CD4-positive, alpha-beta T cell treated with Interferon alpha-2 for 1 hour (primary cell): ENCODE results near the gene SLC8B1.

Source experiments
- DNase-seq, 2 donors: peaks; one replicate each; pipeline ENCODE4 v3.0.0-alpha.2; 2020 to 2022

The SLC8B1 gene

DNA sequence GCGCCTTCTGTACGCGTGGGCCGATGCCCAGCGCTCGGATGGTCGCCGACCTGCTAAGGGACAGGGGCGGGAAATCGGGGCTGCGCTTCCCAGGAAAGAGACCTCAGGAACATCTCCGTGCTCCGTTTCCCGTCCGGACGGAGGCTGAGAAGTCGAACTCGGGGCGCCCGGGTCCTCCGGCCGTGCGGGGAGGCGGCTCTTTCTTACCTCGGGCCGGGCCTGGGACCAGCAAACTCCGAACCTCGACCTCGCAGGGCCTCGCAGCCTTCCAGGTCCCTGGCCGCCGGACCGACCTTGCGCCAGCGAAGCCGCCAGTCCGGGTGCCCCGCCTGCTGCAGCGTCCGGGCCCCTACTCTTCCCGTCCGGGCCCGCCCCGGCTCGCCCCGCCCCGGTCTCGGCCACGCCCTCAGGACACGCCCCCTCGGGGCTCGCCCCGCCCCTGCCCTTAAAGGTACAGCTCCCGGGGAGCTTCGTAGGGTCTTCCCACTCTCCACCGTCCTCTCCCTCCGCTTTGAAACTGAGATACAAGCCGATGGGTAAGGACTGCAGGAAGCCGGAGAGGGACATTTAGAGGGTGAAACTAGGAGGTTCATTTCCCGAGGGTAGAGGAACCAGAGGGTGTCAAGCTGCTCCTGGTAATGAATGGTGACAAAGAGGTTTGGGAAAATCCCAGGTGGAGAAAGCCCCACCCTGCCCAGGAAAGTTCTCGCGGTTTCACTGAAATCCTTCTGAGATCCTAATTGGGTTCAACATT lies at the start of gene SLC8B1:
SLC8B1 (minus strand) TSS at position 324 of the 754 bp plus-strand sequence. CDS start 2,231 bp downstream, outside the sequence.
- DNase-seq: peak; percentile 84 to 91

DNA sequence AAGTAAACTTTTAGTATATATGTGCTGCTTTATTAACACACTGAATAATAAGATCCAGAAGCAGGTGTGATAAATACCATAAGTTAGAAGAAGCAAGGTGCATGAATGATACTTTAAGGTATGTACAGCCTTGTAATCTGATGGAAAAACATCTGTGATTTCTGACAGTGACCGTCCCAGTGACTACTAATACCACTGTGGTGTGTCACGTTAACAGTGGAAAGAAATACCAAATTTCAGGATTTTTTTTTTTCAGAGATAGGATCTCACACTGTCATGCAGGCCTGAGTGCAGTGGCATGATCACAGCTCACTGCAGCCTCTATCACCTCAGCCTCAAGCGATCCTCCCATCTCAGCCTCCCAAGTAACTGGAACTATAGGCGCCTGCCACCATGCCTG lies 47.3 kb upstream of the SLC8B1 start:
- DNase-seq: no peak

DNA sequence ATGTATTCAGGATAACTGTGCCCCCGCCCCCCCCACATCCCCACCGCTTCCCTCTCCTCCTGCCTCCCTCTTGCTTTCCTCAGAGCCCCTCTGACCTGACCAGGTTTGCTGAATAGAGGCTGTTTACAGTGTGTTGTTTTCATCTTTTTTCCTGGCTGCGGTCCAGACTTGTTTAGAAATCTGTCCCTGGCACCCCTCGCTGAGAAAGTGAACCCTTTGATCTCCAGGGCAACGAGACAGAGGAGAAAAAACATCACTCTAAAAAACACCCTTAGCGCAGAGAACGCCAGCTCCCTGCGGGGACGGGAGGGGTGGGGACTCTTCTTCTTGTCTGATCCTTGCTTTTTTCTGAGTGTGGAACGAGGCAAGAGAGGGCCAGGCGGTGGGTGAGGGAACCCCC lies 46.3 kb upstream of the SLC8B1 start:
- no peak for DNase-seq

DNA sequence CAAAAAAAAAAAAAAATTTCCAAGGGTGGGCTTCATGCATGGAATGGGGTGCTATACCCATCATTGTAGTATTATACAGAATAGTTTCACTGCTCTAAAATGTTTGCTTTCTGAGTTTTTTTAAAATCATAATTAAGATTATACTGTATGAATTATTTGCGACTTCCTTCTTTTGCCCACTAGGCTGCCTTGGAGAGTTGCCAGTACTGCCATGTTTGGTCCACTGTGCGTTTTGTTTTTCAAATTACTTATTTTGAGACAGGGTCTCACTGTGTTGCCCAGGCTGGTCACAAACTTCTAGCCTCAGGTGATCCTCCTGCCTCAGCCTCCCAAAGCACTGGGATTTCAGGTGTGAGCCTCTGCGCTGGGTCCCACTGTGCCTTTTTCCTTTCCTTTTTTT lies 43.4 kb upstream of the SLC8B1 start:
- no peak for DNase-seq

DNA sequence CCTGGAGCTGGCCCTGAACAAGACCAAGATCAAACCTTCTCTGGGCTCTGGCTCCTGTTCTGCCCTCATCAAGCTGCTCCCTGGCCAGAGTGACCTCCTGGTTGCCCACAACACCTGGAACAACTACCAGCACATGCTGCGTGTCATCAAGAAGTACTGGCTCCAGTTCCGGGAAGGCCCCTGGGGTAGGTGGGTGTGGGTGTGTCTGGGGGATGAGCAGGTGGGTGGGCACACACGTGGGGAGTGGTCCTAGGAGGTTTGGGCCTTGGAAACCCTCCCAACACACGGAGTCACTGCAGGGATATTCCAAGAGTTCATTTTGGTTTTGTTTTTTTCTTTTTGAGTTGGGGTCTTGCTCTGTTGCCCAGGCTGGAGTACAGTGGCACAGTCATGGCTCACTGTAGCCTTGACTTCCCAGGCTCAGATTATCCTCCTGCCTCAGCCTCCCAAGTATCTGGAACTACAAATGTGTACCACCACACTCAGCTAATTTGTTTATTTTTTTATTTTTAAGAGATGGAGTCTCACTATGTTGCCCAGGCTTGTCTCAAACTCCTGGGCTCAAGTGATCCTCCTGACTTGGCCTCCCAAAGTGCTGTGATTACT lies 40.0 kb upstream of the SLC8B1 start:
- DNase-seq: no peak

DNA sequence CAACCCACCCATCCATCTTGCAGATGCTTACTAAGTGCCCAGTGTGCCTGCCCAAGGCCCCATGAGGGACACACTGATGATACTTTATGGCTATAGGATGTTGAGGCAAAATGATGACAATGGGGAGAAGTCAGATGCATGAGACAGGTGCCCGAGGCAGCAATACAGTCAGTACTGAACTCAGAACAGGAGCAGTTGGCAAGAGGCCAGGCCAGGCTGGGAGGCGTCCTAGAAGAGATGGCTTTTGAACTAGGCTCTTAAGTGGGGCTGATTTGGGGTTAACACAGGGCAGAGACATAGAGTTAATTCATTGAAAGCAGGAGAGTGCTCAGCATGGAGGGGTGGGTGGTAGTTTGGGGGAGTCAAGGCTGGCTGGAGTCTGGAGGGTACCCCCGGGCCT lies 39.1 kb upstream of the SLC8B1 start:
- no peak for DNase-seq

DNA sequence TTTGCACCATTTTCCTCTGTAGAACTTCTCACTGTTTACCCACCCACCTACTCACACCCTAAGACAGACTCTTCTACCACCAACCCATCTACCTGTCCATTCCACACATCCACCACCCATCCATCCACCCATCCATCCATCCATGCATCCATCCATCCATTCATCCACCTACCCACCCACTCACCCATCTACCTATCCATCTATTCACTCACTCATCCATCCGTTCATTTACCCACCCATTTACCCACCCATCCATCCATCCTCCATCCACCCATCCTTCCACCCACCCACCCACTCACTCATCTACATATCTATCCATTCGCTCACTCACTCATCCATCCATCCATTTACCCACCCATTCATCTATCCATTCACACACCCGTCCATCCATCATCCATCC lies 38.5 kb upstream of the SLC8B1 start:
- no peak for DNase-seq

DNA sequence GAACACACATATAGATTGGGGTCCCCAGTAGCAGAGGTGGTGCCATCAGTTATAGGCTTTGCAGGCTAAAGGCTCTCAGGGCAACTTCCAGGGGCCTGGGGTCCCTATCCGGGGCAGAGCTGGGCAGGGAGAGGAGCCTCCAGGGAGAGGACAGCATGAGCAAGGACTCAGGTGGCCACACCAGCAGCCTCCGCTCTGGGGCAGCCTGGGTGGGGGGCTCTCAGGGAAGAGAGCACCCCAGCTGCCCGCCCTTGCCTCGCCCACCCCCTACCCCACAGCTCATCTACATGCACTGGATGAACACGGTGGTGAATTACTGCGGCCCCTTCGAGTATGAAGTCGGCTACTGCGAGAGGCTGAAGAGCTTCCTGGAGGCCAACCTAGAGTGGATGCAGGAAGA lies 37.5 kb upstream of the SLC8B1 start:
- DNase-seq: no peak

DNA sequence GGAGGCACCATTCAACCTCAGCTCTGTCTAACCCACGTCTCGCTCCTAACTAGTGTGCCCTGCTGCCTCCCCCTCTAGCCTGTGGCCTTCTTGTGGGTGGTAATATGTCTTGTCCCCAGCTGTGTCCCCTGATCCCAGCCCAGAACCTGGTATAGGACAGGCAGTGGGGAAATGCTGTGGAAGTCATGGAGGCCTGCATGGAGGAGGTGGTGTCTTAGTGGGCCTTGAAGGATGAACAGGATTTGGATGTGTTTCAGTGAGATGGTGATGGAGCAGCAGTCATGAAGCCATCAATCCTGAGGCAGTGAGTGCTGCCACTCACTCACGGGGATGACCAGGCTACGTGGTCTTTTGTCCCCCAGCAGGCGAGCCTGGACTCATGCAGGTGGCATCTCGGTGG lies 36.9 kb upstream of the SLC8B1 start:
- no peak for DNase-seq

DNA sequence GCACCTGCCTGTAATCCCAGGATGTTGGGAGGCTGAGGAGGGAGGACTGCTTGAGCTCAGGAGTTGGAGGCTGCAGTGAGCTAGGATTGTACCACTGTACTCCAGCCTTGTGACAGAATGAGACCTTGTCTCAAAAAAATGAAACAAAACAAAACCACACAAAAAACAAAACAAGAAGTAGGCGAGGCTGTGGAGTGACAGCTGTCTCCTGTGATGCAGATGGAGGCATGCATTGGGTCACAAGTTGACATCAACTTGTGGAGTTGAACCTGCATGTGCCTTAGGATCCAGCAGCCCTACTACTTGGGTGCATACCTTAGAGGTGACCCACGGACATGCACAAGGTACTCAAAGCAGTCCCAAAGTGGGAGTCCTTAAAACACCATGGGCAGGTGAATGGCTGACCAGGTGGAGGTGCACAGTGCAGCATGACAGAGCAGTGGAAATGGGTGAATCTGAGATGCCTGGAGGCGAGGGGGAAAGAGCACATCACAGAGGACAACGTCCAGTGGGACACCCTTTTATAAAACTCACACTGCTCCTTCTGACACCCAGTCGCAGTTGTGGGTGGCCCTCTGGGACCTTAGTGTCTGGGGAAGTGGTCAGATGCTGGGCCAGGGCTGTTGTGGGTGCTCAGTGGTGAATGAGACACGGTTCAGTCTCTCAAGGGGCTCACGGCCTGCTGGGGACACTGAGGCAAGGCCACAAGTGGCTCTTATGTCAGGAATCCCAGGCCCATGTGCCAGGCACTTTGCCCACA lies 36.2 kb upstream of the SLC8B1 start:
- DNase-seq: no peak

DNA sequence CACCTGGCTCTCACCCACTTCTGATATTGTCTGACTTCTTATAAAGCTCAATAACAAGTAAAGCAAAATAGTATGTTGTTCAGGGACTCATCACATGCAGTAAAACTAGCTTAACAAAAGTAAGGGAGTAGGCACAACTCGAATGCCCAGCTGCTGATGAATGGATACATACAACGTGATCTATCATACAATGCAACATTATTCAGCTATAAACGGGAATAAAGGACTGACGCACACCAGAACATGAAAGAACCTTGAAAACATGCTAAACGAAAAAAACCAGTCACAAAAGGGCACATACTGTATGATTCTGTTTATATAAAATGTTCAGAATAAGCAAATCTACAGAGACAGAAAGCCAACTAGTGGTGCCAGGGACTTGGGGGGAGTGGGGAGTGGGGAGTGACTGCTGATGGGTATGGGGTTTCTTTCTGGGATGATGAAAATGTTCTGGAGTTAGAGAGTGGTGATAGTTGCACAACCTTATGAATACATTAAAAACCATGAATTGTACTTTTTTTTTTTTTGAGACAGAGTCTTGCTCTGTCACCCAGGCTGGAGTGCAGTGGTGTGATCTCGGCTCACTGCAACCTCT lies 34.6 kb upstream of the SLC8B1 start:
- DNase-seq: no peak

DNA sequence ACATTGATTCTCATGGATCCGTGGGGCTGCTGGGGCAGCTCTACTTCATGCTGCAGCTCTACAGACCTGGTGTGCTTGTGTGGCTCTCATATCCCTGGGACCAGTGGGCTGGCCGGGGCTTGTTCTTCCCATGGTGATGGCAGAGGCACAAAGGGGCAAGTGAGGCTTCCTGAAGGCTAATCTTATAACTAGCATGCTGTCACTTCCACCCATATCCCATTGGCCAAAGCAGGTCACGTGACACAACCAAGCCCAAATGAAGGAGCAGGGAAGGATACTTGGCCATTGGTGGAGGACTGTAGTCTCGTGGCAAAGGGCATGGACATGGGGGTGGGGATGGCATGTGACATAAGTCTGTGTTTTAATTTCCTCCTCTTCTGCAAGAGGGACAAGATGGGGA lies 33.4 kb upstream of the SLC8B1 start:
- no peak for DNase-seq

DNA sequence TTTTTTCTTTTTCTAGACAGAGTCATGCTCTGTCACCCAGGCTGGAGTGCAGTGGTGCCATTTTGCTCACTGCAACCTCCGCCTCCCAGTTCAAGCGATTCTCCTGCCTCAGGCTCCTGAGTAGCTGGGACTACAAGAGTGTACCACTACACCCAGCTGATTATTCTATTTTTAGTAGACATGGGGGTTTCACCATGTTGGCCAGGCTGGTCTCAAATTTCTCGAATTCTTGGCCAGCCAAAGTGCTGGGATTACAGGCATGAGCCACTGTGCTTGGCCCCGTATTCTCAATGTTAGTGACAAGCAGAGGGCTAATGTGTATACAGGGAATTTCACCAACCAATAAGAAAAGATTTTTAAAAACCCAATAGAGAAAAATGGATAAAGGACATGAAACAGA lies 31.9 kb upstream of the SLC8B1 start:
- DNase-seq: no peak

DNA sequence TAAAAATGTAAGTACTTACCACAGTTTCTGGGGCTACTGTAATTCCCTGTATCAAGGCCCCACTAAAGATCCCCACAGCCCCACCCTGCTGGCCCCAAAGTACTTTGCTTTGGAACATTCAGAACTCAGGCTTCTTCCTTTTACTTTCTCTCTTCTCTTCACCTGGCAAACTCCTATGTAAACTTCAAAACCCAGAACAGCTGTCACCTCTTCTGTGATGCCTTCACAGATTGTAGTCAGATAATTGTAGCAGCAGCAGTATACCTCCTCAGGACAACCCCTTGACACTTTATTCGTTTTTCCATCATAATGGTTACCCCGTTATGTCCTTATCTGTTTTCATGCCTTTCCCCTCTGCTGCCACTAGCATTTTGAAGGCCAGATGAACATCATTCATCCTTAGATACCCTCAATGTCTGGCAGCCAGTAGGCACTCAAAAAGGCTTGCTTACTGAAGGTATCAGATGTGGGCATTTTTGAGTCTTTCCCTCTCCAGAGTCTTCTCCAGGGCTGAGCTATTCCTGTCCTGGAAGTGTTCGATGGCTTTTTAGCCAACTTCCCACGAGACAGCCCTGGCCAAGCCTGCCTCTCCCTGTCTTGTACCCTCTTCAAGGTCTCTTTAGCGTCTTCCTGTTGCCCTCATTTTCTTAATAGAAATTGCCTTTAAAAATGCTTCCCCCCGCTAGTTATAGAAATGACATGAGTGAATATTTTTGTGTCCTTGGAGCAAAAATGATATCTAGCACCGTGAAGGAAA lies 30.9 kb upstream of the SLC8B1 start:
- no peak for DNase-seq

DNA sequence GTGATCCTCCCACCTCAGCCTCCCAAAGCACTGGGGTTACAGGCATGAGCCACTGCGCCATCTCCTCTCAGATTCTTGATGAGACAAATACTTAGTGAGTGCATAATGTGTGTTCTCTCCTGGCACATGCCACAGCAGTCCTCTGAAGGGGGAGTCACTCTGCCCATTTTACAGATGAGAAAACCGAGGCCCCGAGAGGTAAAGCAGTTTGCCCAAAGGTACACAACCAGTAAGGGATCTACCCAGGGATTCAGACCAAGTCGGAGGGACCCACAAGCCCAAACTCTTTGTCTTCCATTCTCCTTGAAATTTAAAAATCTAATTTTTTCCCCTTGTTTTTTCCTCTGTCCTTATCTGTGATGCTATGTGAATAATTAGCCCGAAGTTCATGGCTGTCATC lies 29.8 kb upstream of the SLC8B1 start:
- DNase-seq: no peak

DNA sequence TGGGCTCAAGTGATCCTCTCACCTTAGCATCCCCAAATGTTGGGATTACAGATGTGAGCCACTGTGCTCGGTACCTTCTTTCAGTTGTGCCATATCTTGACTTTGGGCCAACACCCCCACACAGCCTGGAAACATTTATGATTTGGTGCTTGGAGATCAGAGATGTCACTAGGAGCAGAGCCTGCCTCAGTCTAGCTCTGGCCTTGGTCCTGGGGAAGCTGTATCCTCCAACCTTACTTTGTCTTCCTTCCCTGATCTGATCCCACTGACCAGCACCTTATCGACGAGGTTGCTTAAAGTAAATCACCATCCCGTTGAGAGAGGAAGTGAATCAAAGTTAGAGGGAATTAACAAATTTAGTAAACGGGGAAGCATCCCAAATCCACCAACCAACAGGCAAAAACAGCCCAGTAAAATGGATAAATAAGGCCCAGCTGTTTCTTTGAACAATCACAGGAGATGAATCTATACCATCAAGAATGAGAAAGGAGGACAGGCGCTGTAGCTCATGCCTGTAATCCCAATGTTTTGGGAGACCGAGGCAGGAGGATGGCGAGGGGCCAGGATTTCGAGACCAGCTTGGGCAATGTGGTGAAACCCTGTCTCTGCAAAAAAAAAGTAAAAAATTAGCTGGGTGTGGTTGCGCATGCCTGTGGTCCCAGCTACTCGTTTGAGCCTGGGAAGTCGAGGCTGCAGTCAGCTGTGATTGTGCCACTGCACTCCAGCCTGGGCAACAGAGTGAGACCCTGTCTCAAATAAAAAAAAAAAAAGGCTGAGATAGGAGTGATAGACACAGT lies 26.9 kb upstream of the SLC8B1 start:
- DNase-seq: no peak

DNA sequence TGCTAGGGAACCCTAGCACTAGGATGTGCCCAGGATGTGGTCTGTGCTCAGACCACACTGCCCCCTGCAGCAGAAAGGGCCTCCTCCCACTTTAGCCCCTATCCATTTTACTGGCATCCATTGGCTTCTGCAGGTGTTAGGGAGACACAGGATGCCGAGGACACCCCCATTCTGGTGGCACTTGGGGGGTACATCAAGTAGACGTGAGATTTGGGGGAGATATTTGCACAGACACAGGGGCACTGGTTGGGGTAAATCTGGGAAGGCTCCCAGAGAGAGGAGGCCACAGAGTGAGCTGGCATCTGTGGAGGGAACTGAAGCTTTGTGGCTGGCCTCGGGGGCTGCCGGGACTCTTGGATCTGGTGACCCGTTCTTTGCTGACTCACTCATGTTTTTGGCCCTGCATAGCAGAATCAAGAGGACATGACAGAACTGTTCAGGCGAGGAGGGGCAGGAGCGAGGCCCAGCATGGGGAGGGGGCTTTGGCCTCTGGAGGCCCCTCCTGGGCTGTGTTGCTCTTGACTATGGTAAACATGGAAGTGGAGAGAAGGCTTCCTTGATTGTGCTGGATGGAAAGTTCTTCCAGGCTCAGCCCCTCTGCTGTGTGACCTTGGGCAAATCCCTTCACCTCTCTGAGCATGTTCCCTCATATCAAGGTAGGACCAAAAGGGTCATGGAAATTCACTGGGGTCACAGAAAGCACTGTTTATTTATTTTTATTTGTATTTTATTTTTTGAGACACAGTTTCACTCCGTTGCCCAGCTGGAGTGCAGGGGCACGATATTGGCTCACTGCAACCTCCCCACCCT lies 25.2 kb upstream of the SLC8B1 start:
- DNase-seq: no peak

DNA sequence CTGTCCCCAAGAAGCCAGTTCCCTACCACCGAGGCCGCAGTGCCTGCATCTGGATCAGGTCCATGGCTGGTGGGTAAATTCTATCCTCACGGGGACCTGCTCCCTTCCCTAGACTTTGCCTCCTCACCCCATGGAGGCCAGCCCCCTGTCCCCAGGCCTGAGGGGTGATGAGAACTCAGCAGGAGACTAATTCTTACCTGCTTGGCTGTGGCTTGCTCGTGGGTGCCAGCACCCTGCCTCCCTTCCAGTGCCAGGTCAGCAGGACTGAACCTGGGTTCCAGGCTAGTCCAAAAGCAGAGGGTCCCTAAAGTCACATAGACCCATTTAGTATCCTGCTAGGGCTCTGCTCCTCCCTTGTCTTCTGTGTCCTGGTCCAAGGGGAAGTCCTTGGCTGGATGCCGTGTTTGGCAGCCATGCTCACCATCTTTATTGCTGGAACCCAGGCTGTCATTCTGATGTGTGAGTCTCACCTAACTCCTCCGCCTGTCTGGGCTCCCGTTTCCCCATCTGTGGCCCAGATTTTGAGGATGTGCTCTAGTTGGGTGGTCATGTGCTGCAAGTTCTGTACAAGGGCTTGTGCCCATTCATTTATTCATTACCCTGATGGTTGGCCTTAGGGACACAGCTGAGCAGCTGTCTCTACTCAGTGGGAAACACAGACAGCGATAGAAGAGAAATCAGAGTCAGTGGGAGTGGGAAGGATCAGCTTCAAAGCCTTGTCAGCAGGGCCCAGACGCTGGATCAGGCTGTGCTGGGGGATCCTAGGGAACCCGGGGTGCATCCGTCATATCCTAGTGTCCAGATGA lies 24.4 kb upstream of the SLC8B1 start:
- DNase-seq: no peak

DNA sequence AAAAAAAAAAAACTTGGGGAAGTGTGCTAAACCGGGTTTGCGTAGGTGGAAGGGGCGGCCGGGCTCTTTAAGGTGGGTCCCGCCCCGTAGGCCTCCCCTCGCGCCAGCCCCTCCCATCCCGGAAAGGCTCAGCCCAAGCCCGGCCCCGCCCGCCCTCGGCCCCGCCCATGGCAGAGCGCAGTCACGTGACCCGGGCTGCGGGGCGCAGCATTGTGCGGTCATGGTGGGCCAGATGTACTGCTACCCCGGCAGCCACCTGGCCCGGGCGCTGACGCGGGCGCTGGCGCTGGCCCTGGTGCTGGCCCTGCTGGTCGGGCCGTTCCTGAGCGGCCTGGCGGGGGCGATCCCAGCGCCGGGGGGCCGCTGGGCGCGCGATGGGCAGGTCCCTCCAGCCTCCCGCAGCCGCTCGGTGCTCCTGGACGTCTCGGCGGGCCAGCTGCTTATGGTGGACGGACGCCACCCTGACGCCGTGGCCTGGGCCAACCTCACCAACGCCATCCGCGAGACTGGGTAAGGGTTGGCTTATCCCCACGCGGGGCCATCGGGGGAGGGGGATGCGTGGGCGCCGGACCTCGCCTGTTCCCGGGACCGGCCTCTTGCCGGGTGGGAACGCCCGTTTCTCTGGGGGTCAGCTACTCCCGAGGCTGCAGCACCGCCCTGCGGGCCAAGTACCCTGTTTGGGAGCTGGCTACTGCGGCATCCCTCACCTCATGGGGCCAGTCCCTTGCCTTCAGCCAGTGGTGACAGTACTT lies 23.6 kb upstream of the SLC8B1 start, which contains the start of gene PLBD2:
PLBD2 (plus strand) TSS at position 207 of the 752 bp plus-strand sequence; CDS start at position 221, 14 bp downstream.
- DNase-seq: peak; percentile 96 to 97
